SK-N-SH treated with all-trans-retinoic acid at 6 μM for 48 hours (cell line): ENCODE measurements around the gene LEFTY1.

Experiments used
- ATAC-seq: fragments of 200-7000 bp; cut with Tn5 transposase; 3 replicates; pipeline ENCODE4 v1.9.1; 2020; ENCODE audit warnings: mild to moderate bottlenecking, moderate library complexity
- ARNTL ChIP-seq: fragments of 450-650 bp; formaldehyde crosslinking; IDR thresholded peaks from 2 replicates; pipeline ENCODE4 v1.5.0; 2020; ENCODE audit warnings: low read depth, mild to moderate bottlenecking, moderate library complexity, borderline replicate concordance
- BACH2 ChIP-seq: fragments of 250-450 bp; sonication (Bioruptor Pico); IDR thresholded peaks from 2 replicates; pipeline ENCODE4 v1.9.0; 2021; ENCODE audit warnings: mild to moderate bottlenecking, borderline replicate concordance
- CSDC2 ChIP-seq: fragments of 250-450 bp; sonication (Bioruptor Pico); IDR thresholded peaks from 2 replicates; pipeline ENCODE4 v1.5.0; 2020; ENCODE audit warnings: mild to moderate bottlenecking, moderate library complexity
- ESRRG ChIP-seq: fragments of 250-450 bp; sonication (Bioruptor Pico); IDR thresholded peaks from 2 replicates; pipeline ENCODE4 v1.6.1; 2021; ENCODE audit warnings: mild to moderate bottlenecking
- GLIS3 ChIP-seq: fragments of 250-450 bp; sonication (Bioruptor Pico); IDR thresholded peaks from 2 replicates; pipeline ENCODE4 v1.5.0; 2020; ENCODE audit warnings: mild to moderate bottlenecking, moderate library complexity
- ISL1 ChIP-seq: fragments of 250-450 bp; sonication (Bioruptor Pico); IDR thresholded peaks from 2 replicates; pipeline ENCODE4 v2.1.2; 2022; ENCODE audit warnings: mild to moderate bottlenecking, moderate library complexity
- PPARA ChIP-seq: fragments of 250-450 bp; sonication (Bioruptor Pico); IDR thresholded peaks from 2 replicates; pipeline ENCODE4 v1.5.0; 2020; ENCODE audit warnings: mild to moderate bottlenecking, borderline replicate concordance
- RARB ChIP-seq: fragments of 250-450 bp; sonication (Bioruptor Pico); IDR thresholded peaks from 2 replicates; pipeline ENCODE4 v1.8.0; 2021; ENCODE audit warnings: mild to moderate bottlenecking, moderate library complexity
- SNAI2 ChIP-seq: fragments of 250-450 bp; sonication (Bioruptor Pico); IDR thresholded peaks from 2 replicates; pipeline ENCODE4 v1.5.0; 2020; ENCODE audit warnings: mild to moderate bottlenecking, moderate library complexity
- TCF4 ChIP-seq: fragments of 250-450 bp; sonication (Bioruptor Pico); IDR thresholded peaks from 2 replicates; pipeline ENCODE4 v1.8.0; 2021; ENCODE audit warnings: mild to moderate bottlenecking, moderate library complexity, borderline replicate concordance
- TOX ChIP-seq: fragments of 250-450 bp; sonication (Bioruptor Pico); IDR thresholded peaks from 2 replicates; pipeline ENCODE4 v1.8.0; 2021; ENCODE audit warnings: mild to moderate bottlenecking, moderate library complexity, borderline replicate concordance
- ZC3H10 ChIP-seq: fragments of 250-450 bp; sonication (Bioruptor Pico); IDR thresholded peaks from 2 replicates; pipeline ENCODE4 v1.5.1; 2021; ENCODE audit warnings: mild to moderate bottlenecking, moderate library complexity
- ZFP3 ChIP-seq: fragments of 250-450 bp; sonication (Bioruptor Pico); IDR thresholded peaks from 2 replicates; pipeline ENCODE4 v1.5.0; 2020; ENCODE audit warnings: mild to moderate bottlenecking, moderate library complexity
- ZFP30 ChIP-seq: fragments of 450-650 bp; formaldehyde crosslinking; IDR thresholded peaks from 2 replicates; pipeline ENCODE4 v1.5.0; 2022; ENCODE audit warnings: mild to moderate bottlenecking, moderate library complexity
- ZNF565 ChIP-seq: fragments of 450-650 bp; formaldehyde crosslinking; conservative IDR thresholded peaks from 2 replicates; pipeline ENCODE4 v1.5.0; 2020; ENCODE audit warnings: low read depth, mild to moderate bottlenecking, moderate library complexity
- ZNF8 ChIP-seq: fragments of 450-650 bp; formaldehyde crosslinking; IDR thresholded peaks from 2 replicates; pipeline ENCODE4 v1.5.0; 2020; ENCODE audit warnings: mild to moderate bottlenecking, moderate library complexity
- TF ChIP-seq, protein P1 (sequence below): fragments of 250-450 bp; sonication (Bioruptor Pico); IDR thresholded peaks from 2 replicates; pipeline ENCODE4 v1.5.1; 2020; ENCODE audit warnings: low read depth, mild to moderate bottlenecking, moderate library complexity
- TF ChIP-seq, protein P2 (sequence below): fragments of 250-450 bp; sonication (Bioruptor Pico); IDR thresholded peaks from 2 replicates; pipeline ENCODE4 v1.5.0; 2020; ENCODE audit warnings: mild to moderate bottlenecking, moderate library complexity
- TF ChIP-seq, protein P3 (sequence below): fragments of 250-450 bp; sonication (Bioruptor Pico); IDR thresholded peaks from 2 replicates; pipeline ENCODE4 v1.8.0; 2021; ENCODE audit warnings: low read depth, mild to moderate bottlenecking, moderate library complexity, borderline replicate concordance
- TF ChIP-seq, protein P4 (sequence below): fragments of 250-450 bp; sonication (Bioruptor Pico); IDR thresholded peaks from 2 replicates; pipeline ENCODE4 v1.5.1; 2021; ENCODE audit warnings: mild to moderate bottlenecking, moderate library complexity

The LEFTY1 gene

DNA sequence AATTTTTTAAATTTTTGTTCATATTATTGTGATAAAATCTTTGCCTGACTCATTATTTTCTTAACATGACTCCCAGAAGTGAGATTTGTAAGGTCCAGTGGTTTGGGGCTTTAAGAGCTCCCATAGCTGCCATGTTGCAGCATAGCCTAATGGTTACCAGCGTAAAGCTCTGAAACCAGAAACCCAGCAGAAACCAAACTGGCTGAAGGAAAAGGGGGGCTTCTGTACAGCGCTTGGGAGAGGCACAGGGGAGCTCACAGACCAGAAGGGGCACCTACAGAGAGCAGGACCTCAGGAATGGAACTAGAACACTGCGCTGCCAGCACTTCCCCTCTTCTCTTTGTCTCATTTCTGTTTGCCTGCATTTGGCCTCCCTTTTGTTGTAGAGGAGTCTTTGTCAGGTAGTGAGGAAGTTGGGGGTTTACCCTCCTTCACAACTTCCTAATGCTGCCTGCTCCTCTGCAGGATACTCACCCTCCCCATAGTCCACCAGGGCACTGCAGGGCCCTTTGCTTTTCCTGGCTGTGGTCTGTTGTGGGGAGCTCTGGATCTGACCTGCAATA, 37.7 kb upstream of the LEFTY1 start:
- TF ChIP-seq PPARA (CRISPR knock-in tag) = no peak
- TF ChIP-seq RARB = no peak
- TF ChIP-seq ZFP30 (CRISPR knock-in tag) = no peak
- no peak for TF ChIP-seq ARNTL
- no peak for TF ChIP-seq BACH2 (CRISPR knock-in tag)
- no peak for TF ChIP-seq ISL1 (CRISPR knock-in tag)
- no peak for TF ChIP-seq ZNF8 (CRISPR knock-in tag)
- no peak for TF ChIP-seq ZFP3 (CRISPR knock-in tag)
- TF ChIP-seq ESRRG (CRISPR knock-in tag) = no peak
- TF ChIP-seq ZNF565 (CRISPR knock-in tag) = no peak
- no peak for TF ChIP-seq GLIS3 (CRISPR knock-in tag)
- no peak for TF ChIP-seq TOX
- no peak for ATAC-seq

DNA sequence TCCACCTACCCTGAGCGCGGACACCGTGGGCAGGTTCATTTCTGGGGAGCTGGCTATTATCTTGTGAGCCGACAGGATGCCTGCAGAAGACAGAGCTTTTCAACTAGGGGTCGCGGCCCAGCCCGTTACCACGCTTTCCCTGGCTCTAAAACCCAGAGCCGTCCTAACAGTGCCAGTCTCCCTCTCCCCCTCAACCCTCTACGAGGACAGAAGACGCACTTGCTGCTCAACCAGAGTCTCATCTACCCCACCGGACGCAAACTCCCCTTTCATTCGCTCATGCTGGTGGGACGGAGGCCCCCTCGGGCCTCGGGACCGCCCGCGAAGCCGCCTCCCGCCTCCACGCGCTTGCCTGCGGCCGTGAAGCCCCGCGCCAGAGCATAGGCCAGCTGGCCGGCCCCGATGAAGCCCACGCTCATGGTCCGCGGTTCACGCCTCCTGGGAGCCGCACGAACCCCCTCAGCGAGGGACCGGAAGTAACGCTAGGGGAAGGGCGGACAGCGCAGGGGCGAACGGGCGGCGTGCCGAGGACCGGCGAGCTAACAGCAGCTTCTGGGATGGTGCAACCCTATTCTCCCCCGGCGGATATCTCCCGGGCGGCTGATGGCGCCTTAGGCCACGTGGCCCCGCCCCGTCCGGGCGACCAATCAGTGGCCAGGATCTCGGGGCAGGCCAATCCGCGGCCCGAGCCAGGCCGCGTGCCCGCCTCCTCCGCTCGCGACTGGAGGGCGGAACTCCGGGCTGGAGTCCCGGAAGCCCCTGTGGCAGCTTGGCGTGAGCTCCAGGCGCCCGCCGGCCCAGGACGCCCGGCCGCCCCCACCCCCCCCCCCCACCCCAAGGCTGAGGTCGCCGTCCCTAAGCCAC, 35.0 kb upstream of the LEFTY1 start, which contains the start of gene PYCR2:
Gene PYCR2, minus strand, starts transcription at position 559 of the 864 bp plus-strand sequence. Its CDS starts 140 bp downstream, at position 419.
- TF ChIP-seq SNAI2 (CRISPR knock-in tag) (no peak), ZC3H10 (CRISPR knock-in tag) (no peak), BACH2 (CRISPR knock-in tag) (no peak), ESRRG (CRISPR knock-in tag) (no peak), TOX (no peak), RARB (no peak), GLIS3 (CRISPR knock-in tag) (no peak), PPARA (CRISPR knock-in tag) (no peak), ZFP30 (CRISPR knock-in tag) (no peak), ISL1 (CRISPR knock-in tag) (no peak), CSDC2 (CRISPR knock-in tag) (no peak), ZNF565 (CRISPR knock-in tag) (no peak)
- TF ChIP-seq, protein P1, sequence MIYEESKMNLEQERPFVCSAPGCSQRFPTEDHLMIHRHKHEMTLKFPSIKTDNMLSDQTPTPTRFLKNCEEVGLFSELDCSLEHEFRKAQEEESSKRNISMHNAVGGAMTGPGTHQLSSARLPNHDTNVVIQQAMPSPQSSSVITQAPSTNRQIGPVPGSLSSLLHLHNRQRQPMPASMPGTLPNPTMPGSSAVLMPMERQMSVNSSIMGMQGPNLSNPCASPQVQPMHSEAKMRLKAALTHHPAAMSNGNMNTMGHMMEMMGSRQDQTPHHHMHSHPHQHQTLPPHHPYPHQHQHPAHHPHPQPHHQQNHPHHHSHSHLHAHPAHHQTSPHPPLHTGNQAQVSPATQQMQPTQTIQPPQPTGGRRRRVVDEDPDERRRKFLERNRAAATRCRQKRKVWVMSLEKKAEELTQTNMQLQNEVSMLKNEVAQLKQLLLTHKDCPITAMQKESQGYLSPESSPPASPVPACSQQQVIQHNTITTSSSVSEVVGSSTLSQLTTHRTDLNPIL = no peak
- TF ChIP-seq, protein P2, sequence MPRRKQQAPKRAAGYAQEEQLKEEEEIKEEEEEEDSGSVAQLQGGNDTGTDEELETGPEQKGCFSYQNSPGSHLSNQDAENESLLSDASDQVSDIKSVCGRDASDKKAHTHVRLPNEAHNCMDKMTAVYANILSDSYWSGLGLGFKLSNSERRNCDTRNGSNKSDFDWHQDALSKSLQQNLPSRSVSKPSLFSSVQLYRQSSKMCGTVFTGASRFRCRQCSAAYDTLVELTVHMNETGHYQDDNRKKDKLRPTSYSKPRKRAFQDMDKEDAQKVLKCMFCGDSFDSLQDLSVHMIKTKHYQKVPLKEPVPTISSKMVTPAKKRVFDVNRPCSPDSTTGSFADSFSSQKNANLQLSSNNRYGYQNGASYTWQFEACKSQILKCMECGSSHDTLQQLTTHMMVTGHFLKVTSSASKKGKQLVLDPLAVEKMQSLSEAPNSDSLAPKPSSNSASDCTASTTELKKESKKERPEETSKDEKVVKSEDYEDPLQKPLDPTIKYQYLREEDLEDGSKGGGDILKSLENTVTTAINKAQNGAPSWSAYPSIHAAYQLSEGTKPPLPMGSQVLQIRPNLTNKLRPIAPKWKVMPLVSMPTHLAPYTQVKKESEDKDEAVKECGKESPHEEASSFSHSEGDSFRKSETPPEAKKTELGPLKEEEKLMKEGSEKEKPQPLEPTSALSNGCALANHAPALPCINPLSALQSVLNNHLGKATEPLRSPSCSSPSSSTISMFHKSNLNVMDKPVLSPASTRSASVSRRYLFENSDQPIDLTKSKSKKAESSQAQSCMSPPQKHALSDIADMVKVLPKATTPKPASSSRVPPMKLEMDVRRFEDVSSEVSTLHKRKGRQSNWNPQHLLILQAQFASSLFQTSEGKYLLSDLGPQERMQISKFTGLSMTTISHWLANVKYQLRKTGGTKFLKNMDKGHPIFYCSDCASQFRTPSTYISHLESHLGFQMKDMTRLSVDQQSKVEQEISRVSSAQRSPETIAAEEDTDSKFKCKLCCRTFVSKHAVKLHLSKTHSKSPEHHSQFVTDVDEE = no peak
- TF ChIP-seq, protein P3, sequence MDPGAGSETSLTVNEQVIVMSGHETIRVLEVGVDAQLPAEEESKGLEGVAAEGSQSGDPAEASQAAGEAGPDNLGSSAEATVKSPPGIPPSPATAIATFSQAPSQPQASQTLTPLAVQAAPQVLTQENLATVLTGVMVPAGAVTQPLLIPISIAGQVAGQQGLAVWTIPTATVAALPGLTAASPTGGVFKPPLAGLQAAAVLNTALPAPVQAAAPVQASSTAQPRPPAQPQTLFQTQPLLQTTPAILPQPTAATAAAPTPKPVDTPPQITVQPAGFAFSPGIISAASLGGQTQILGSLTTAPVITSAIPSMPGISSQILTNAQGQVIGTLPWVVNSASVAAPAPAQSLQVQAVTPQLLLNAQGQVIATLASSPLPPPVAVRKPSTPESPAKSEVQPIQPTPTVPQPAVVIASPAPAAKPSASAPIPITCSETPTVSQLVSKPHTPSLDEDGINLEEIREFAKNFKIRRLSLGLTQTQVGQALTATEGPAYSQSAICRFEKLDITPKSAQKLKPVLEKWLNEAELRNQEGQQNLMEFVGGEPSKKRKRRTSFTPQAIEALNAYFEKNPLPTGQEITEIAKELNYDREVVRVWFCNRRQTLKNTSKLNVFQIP (CRISPR knock-in tag) = no peak
- ATAC-seq = peak; percentile 97

DNA sequence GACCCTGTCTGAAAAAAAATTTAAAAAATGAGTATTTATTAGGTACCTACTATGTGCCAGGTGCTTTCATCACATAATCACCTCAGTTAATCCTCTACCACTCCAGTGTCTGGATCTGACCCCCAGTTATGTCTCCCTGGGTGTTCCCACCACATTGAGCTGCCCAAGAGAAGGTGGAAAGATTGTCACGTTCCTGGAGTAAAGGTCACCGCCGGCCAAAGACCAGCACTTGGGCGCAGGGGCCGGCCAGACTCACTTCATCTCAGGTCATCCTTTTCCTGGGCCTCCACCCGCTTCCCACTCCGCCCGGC, 34.4 kb upstream of the LEFTY1 start:
- TF ChIP-seq GLIS3 (CRISPR knock-in tag) (no peak), TCF4 (no peak), CSDC2 (CRISPR knock-in tag) (no peak), BACH2 (CRISPR knock-in tag) (no peak), ZNF565 (CRISPR knock-in tag) (no peak), PPARA (CRISPR knock-in tag) (no peak)
- TF ChIP-seq, protein P1 = no peak
- TF ChIP-seq, protein P4, sequence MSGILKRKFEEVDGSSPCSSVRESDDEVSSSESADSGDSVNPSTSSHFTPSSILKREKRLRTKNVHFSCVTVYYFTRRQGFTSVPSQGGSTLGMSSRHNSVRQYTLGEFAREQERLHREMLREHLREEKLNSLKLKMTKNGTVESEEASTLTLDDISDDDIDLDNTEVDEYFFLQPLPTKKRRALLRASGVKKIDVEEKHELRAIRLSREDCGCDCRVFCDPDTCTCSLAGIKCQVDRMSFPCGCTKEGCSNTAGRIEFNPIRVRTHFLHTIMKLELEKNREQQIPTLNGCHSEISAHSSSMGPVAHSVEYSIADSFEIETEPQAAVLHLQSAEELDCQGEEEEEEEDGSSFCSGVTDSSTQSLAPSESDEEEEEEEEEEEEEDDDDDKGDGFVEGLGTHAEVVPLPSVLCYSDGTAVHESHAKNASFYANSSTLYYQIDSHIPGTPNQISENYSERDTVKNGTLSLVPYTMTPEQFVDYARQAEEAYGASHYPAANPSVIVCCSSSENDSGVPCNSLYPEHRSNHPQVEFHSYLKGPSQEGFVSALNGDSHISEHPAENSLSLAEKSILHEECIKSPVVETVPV (CRISPR knock-in tag) = no peak
- ATAC-seq = no peak
